MM.1S (cell line): ENCODE measurements around the gene SUPT3H.

ENCODE experiments used
- EZH2phosphoT487 ChIP-seq: fragments of 300-600 bp; sonication (generic); IDR thresholded peaks from 2 replicates; pipeline ENCODE4 v1.6.1; 2018; ENCODE audit warnings: antibody characterized with exemption, low read length
- TF ChIP-seq, protein P1 (sequence below): fragments of 300-600 bp; sonication (generic); IDR thresholded peaks from 2 replicates; pipeline ENCODE4 v1.5.1; 2016; ENCODE audit warnings: antibody characterized with exemption, low read length, mixed read lengths

DNA sequence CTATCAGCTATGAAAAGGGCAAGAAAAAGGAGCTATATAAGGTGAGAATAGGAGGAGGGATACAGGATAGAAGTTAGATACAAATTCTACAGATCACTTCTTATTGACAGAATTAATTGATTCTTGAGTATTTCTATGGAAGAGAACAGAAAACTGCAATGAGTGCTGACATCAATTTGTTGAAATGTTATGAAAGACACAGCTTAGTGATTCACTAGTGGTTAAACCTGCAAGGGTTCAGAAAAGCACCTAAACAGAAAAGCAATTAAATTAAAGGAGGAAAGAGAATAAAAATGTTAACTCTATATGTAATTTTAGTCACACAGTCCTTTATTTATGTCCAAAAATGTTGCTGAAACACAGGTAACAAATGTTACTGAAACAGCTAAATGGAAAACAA lies 304.0 kb downstream of the SUPT3H start:
- TF ChIP-seq, protein P1, sequence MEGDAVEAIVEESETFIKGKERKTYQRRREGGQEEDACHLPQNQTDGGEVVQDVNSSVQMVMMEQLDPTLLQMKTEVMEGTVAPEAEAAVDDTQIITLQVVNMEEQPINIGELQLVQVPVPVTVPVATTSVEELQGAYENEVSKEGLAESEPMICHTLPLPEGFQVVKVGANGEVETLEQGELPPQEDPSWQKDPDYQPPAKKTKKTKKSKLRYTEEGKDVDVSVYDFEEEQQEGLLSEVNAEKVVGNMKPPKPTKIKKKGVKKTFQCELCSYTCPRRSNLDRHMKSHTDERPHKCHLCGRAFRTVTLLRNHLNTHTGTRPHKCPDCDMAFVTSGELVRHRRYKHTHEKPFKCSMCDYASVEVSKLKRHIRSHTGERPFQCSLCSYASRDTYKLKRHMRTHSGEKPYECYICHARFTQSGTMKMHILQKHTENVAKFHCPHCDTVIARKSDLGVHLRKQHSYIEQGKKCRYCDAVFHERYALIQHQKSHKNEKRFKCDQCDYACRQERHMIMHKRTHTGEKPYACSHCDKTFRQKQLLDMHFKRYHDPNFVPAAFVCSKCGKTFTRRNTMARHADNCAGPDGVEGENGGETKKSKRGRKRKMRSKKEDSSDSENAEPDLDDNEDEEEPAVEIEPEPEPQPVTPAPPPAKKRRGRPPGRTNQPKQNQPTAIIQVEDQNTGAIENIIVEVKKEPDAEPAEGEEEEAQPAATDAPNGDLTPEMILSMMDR, result no peak
- no peak for TF ChIP-seq EZH2phosphoT487
